Stomach (tissue), 4 donors: Measurements from ENCODE around the gene CIDEB.

ENCODE experiments used
- POLR2A ChIP-seq, 4 donors: fragments of 450-650 bp; IDR thresholded peaks; one replicate each; pipeline ENCODE4 v1.6.1; 2016; ENCODE audit warnings: antibody characterized with exemption in 4 of 4, control low read depth in 2 of 4, mild to moderate bottlenecking in 1 of 4, moderate library complexity in 1 of 4
- POLR2AphosphoS5 ChIP-seq, 3 donors: sonication (generic); formaldehyde crosslinking; IDR thresholded peaks; one replicate each; pipeline ENCODE4 v1.6.1; 2016; ENCODE audit warnings: antibody characterized with exemption in 3 of 3
- TF ChIP-seq, protein P1 (sequence below), 7 experiments: fragments of 450-650 bp in 4 of 7; fragments of 200-600 bp in 3 of 7; sonication (generic) in 3 of 7; IDR thresholded peaks; one replicate each; pipeline ENCODE4 v1.5.1; 2016 to 2019; ENCODE audit warnings: antibody characterized with exemption in 7 of 7, control low read depth in 2 of 7, mild to moderate bottlenecking in 1 of 7

DNA sequence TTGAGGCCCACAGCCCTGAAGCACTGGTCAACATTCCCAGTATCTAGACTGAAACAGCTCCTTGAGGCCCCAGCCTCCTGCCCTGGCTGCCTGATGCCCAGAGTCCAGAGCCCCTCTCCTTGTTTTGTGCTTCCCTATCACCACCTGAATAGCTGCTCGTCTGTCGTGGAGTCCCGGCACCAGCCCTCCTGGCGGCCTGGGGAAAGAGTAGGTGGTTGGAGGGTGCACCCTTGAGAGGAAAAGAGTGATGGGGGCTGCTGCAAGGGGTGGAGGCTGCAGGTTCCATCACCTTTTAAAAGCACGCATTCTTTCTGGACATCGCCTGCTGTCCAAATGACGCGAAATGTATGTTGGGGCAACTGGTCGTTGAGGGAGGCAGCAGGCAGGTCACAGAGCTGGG, 39.6 kb downstream of the CIDEB start:
- TF ChIP-seq, protein P1, sequence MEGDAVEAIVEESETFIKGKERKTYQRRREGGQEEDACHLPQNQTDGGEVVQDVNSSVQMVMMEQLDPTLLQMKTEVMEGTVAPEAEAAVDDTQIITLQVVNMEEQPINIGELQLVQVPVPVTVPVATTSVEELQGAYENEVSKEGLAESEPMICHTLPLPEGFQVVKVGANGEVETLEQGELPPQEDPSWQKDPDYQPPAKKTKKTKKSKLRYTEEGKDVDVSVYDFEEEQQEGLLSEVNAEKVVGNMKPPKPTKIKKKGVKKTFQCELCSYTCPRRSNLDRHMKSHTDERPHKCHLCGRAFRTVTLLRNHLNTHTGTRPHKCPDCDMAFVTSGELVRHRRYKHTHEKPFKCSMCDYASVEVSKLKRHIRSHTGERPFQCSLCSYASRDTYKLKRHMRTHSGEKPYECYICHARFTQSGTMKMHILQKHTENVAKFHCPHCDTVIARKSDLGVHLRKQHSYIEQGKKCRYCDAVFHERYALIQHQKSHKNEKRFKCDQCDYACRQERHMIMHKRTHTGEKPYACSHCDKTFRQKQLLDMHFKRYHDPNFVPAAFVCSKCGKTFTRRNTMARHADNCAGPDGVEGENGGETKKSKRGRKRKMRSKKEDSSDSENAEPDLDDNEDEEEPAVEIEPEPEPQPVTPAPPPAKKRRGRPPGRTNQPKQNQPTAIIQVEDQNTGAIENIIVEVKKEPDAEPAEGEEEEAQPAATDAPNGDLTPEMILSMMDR (IDR thresholded peaks at IDR 0.05): no peak
- TF ChIP-seq POLR2A (IDR thresholded peaks at IDR 0.05): no peak
- no peak for TF ChIP-seq POLR2AphosphoS5 (IDR thresholded peaks at IDR 0.05)
